Ovary (tissue), 3 donors: Measurements from ENCODE around the gene GLDN.

Experiments used
- EP300 ChIP-seq: sonication (generic); formaldehyde crosslinking; IDR thresholded peaks from one replicate; pipeline ENCODE4 v1.6.1; 2017; ENCODE audit warnings: antibody characterized with exemption
- TF ChIP-seq, protein P1 (sequence below), 3 donors: fragments of 450-650 bp in 2 of 3; fragments of 200-600 bp in 1 of 3; IDR thresholded peaks; one replicate each; pipeline versions ENCODE4 v1.5.1 to v1.8.0; 2016 to 2022; ENCODE audit warnings: antibody characterized with exemption in 3 of 3, mild to moderate bottlenecking in 1 of 3
- donor health status: DM: no; HTN: no; CAD: no.

DNA sequence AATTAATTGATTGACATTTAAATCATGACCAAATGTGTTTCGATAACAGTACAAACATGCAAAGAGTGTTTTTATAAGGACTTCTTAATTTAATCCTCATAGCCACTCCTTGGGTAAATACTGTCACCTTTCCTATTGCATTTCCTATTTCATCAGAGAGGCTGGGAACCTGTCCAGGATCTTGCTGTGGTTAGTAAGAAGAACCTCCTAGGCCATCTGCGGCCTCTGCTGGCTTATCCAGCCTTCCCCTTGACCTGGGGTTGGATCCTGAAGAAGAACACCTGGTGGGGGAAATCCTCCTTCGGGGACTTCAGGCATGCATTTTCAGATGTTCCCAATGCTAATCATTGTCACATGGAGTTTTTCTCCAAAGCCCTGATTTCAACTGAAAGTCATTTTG lies 25.5 kb downstream of the GLDN start:
- TF ChIP-seq, protein P1, sequence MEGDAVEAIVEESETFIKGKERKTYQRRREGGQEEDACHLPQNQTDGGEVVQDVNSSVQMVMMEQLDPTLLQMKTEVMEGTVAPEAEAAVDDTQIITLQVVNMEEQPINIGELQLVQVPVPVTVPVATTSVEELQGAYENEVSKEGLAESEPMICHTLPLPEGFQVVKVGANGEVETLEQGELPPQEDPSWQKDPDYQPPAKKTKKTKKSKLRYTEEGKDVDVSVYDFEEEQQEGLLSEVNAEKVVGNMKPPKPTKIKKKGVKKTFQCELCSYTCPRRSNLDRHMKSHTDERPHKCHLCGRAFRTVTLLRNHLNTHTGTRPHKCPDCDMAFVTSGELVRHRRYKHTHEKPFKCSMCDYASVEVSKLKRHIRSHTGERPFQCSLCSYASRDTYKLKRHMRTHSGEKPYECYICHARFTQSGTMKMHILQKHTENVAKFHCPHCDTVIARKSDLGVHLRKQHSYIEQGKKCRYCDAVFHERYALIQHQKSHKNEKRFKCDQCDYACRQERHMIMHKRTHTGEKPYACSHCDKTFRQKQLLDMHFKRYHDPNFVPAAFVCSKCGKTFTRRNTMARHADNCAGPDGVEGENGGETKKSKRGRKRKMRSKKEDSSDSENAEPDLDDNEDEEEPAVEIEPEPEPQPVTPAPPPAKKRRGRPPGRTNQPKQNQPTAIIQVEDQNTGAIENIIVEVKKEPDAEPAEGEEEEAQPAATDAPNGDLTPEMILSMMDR (IDR thresholded peaks at IDR 0.05), result no peak
- no peak for TF ChIP-seq EP300
